Measurements from ENCODE around the gene EYS.
"Not testable (repeated sequence)": the region's sequence is repeated elsewhere in the genome, so short reads cannot be mapped to it uniquely, and the experiment has no call there.

Gene EYS

GRCh38 chr6:65081756-65082155 is 625.3 kb downstream of the EYS start:
- no peak for DNase-seq (ENCODE audit: low read depth)

DNA sequence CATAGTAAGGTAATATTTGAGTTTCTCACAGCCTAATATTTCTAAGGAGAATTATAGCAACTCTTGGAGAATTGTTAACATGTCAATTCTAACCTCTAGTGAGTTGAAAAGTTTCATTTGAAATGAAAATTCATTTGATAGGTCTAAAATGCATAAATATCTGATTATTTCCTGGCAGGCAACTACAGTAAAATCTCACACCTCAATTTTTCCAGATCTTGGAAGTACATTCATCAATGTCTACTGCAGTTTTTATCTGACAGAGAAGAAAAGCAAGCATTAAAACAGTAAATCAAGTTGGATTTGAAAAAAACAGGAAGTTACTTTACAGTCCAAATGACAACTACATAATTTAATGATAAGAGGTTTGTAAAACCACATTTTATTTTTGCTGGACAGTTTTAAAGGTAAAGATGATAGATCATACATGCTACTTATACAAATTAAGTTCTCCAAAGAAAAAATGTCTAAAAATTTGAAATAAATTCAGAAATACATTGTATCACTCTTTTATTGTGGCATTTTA is 631.3 kb downstream of the EYS start:
- DNase-seq (ENCODE audit: low read depth) = no peak

GRCh38 chr6:65072500-65072899 is 634.5 kb downstream of the EYS start:
- no peak for DNase-seq (ENCODE audit: low read depth)

DNA sequence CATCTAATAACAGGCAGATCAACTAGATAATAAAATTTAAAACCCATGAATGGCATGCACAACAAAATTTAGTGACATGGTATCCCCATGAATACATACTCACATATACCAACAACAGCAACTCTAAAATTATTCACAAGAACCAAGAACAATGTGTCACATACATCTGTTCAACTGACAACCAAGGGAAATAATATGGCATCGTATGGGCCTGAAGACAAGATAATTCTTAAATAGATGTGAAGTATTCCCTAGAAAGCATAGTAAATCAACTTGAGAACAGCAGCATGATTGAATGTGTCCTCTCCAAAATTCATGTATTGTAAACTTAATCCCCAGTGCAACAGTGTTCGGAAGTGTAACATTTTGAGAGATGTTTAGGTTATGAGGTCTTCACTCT is 635.5 kb downstream of the EYS start:
- DNase-seq (ENCODE audit: low read depth) = no peak

DNA sequence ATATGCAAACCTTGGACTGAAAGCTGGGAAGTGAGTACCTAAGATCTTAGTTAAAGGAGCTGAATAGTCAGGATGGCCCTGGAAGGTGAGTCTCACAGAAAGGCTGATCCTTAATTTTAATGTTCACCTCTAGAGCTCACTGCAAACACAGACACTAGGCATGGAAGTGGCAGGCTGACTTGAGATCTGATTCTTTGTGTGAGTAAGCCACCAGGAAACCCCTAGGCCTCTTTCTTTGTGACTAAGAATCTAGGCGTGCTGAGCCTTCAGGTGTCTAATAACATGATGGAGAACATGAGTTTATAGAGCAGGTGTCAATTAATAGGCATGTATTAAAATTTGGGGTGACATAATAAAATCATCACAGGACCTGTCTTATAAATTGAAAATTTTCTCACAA is 642.2 kb downstream of the EYS start:
- DNase-seq (ENCODE audit: low read depth) = no peak

DNA sequence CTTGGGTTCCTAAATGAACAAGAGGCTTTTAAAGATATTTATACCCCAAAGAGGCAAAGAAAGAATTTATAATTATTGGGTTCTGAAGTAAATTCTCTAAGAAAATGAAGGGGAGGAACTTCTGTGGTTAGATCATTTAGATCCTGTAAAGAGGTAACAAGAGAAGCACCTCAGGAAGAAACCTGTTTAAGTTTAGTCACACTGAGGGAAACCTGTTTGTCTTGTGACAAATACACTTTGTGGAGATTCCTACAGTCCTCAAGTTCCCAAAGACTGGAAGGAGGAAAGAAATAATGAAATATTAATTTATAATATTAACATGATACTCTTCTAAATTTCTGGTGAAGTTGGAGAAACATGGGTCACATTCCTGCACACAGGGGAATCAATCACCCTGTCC is 647.5 kb downstream of the EYS start:
- DNase-seq (ENCODE audit: low read depth) = no peak

DNA sequence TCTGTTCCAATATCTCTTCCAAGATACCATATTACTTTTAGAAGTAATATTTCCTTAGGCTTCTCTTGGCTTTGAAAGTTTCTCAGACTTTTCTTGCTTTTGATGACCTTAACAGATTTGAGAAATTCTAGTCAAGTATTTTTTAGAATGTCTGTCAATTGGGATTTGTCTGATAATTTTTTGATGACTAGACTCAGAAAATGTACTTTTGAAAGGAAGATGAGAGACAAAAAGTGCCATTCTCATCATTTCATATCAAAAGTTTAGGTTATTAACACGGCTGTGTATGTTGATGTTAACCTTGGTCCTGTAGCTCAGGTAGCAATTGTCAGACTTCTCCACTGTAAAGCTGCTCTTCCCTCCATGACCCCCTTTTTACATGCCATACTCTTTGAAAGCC is 651.5 kb downstream of the EYS start:
- no peak for DNase-seq (ENCODE audit: low read depth)

DNA sequence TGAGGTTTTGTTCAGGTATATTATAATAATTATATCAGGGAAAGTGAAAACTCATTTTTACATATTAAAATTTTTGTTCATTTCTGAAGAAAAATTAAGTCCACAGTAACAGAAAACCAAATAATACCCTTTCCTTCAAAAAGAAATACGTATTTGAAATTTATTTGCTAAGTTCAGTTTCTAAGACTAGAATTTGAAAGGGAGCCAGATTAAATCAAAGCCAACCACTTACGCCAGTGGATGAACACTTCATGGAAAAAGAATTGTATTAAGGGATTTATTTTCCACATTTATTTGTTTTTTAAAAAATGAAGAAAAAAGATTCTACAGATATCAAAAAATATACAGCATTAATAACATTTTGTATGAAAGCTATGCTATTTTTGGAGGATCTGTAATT is 654.4 kb downstream of the EYS start:
- no peak for DNase-seq (ENCODE audit: low read depth)

DNA sequence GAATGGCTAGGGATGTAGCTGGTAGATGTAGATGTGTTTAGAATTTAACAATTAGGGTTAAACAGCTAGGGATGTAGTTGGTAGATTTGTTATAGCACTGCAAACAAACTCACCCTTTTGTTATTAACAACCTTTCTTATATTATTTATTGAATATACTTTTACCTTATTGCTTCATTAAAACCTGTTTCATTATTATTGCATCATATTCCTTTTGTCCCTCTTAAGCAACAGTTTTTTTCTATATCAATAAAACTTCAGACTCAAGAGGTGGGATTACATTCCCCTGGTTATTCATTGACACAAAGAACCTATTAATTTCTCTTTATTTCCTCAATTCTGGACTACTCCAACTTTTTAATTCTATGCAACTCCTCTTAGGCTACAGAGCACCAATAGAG is 661.2 kb downstream of the EYS start:
- DNase-seq (ENCODE audit: low read depth) = no peak

DNA sequence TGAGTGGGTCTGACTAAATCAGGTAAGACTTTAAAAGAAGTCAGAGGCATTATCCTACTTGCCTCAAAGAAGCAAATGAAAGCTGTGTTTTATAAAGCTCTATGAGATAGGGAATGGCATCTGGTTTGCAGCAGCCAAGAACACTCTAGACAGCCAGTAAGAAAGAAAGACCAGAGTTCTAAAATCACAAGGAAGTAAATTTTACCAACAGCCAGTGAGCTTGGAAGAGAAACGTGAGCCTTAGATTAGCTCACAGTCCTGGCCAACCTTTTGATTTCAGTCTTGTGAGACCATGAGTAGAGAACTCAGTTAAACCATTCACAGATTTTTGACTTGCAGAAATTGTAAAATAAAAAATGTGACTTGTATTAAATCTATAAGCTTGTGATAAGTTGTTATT is 693.0 kb downstream of the EYS start:
- no peak for DNase-seq (ENCODE audit: low read depth)

- DNase-seq (ENCODE audit: low read depth) = no peak
These were observed 700.2 kb downstream of the EYS start for GRCh38 chr6:65006788-65007187.

GRCh38 chr6:65004283-65004682 is 702.7 kb downstream of the EYS start:
- DNase-seq (ENCODE audit: low read depth) = no peak

DNA sequence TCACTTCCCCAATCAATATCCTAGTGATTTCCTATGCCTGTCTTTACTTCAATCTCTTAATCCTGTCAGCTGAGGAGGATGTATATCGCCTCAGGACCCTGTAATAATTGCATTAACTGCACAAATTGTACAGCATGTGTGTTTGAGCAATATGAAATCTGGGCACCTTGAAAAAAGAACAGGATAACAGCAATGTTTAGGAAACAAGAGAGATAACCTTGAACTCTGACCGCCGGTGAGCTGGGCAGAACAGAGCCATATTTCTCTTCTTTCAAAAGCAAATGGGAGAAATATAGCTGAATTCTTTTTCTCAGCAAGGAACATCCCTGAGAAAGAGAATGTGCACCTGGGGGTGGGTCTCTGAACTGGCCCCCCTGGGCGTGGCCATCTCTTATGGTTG is 704.1 kb downstream of the EYS start:
- not testable (repeated sequence) for DNase-seq (ENCODE audit: low read depth)

DNA sequence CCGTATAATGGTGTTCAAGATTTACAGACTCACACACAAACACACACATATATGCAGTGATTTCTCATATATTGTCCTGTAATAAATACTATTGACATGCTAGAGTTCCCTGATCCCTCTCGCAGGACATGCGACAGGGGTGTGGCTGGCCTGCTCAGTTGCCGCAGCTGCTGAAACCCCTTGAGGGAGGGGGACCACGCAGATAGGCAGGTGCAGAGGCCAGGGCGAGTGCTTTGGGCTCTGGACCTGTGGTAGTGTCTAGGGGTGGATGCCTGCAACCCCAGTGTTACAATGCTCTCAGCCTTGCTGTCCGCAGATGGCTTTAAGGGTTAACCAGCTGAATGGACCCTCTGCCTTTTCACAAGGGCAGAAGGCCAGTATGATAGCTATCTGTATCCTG is 706.2 kb downstream of the EYS start:
- DNase-seq (ENCODE audit: low read depth) = no peak

- DNase-seq (ENCODE audit: low read depth) = no peak
These were observed 708.8 kb downstream of the EYS start for GRCh38 chr6:64998204-64998603.

DNA sequence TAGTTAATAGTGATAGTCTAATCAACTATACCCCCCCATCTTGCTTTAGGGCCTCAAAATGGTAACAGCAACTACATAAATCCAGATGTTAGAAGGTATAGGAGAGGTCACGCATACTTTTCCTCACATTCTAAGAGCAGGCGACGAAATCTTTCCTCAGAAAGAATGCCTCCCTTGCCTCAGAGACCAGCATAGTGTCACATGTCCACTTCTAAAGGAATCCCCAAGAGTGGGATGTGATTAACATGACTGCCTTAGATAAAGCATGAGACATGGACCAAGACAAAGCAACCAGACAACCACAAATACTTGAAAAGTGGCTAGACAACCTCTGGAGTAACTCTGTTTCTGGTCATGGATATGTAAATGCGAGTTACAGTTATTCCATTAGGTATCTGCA is 710.7 kb downstream of the EYS start:
- DNase-seq (ENCODE audit: low read depth) = no peak

DNA sequence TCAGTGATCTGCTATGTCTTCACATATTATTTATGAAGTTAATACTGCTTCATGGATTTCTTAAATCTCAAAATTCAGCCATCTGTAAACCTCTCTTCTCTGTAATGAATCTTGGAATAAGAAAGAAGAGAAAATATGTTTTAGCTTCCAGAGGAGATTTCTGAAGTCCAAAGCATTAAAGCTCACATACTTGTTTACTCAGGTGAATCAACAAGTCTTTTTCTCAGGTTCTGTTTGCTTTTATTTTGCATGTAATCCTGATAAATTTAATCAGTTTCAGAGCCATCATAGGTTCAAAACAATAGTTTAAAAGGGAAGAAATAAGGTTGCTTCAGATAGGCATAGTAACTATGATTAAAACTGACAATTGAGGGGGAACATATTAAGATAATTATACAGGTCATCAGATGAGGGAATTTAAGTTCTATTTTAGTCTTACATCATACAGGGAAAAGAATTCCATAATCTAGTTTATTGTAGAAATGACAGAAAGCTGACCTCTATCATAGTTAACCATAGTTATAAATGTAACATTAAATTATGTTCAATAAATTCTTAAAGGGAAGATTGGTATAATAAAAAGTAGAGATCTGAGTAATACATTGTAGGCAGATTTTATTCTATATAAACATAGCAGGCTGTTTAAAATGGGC is 716.2 kb downstream of the EYS start:
- no peak for DNase-seq (ENCODE audit: low read depth)

- peak; percentile 7 for DNase-seq (ENCODE audit: low read depth)
These were observed 718.9 kb downstream of the EYS start for GRCh38 chr6:64988148-64988547.

DNA sequence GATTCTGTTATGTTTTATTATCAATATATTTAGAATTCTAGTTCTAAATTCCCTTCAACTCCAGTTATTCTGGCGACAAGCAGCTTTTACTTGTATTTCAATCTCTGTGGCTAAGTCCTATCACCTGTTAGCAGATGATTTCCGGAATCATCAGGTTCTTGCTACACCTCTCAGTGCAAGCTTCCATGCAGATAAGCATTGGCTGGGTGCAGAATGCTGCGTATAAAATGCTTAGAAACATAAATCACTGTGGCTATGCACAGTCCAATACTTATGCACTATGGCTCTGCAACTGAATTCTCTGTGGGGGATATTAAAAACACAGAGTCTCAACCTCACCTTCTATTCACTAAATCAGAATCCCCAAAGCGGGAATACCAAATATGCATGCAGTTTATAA is 720.0 kb downstream of the EYS start:
- DNase-seq (ENCODE audit: low read depth) = no peak

- DNase-seq (ENCODE audit: low read depth) = no peak
These were observed 721.3 kb downstream of the EYS start for GRCh38 chr6:64985726-64986125.

DNA sequence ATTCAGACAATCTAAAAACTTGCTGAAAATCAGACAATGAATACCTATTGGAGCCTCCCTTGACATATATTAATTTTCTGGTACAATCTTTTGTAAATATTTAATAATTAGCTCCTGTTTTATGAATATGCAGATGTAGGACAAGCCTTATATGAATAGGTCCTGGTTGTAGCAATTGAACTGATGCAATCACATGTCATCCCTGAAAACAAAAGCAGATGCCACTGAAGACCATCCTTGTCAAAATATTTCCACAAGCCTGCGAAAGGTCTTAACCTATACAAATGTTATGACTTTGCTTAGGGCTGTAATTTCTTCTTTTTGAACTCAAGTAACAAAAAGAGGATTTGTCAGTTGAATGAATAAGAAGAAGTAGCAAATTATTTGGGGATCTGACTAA is 722.1 kb downstream of the EYS start:
- no peak for DNase-seq (ENCODE audit: low read depth)

DNA sequence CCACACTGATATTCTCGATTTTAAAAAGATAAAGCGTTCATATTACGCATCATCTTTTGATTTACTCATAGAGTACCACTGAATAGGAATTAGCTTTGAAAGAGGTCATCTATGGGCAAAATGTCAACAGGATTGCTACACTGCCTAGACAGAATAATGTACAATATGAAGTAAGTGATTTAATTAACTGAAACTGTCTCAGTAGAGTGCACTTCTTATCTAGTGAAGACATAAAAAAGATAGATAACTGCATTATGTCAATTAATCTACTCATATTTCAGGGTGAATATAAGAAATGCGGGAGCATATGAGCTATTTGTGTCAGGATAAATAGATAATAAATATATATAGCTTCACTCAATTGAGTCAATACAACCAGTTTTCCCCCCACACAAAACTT is 723.9 kb downstream of the EYS start:
- DNase-seq (ENCODE audit: low read depth) = no peak

GRCh38 chr6:64973142-64973541 is 733.9 kb downstream of the EYS start:
- DNase-seq (ENCODE audit: low read depth) = no peak

GRCh38 chr6:64969139-64969538 is 737.9 kb downstream of the EYS start:
- no peak for DNase-seq (ENCODE audit: low read depth)

DNA sequence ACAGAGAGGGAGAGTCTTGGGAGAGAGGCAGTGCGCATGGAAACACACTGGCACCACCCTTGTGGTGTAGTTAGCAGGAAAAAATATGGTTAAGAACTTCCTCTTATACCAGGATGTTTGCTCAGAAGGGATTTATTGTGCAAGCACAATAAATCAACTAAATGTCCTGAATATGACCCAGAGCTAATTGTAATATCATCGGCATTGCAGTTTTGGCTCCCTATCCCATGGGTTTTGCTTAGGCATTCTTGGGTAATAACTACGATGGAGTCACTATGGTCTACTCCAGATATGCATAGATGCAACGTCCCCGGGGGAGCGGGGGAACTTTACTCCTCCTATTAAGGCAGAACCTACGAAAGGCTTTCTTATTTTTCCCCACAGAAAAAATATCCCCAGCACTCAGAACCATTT is 751.6 kb downstream of the EYS start:
- no peak for DNase-seq (ENCODE audit: low read depth)

All from HS-27A (cell line).